Cardiac atrium fibroblast (primary cell): ENCODE data around the gene VKORC1. TPM values are rescaled to one million over a fixed set of nuclear protein-coding genes. Genes with fewer than 3 reads are reported as not detected.

ENCODE experiments used
- total RNA-seq: library from RNA; depleted of rRNA; stranded (reverse); fragments of >200 nt; gene quantifications from 2 replicates; pipeline ENCODE4 v1.2.3, GENCODE V29; 2015

The VKORC1 gene
- total RNA-seq, result 264 and 274 TPM in 2 replicates

GRCh38 chr16:31094424-31095120 lies at the start of gene VKORC1:
VKORC1 (minus strand) TSS chr16:31094797; CDS start chr16:31094729, 68 bp downstream.

GRCh38 chr16:31135535-31136286 lies 41.1 kb upstream of the VKORC1 start, which contains the start of gene PRSS8:
PRSS8 (minus strand) TSS chr16:31135727; CDS start chr16:31135498, 229 bp downstream.

GRCh38 chr16:31117384-31118222 lies 23.0 kb upstream of the VKORC1 start, which contains the start of gene KAT8:
KAT8 (plus strand) TSS chr16:31117664; CDS start chr16:31117682, 18 bp downstream.

GRCh38 chr16:31108035-31108793 lies 13.6 kb upstream of the VKORC1 start, which contains the start of gene BCKDK:
BCKDK (plus strand) TSS chr16:31108386; CDS start chr16:31109224, 838 bp downstream.

GRCh38 chr16:31088459-31089183 lies 6.0 kb downstream of the VKORC1 start, which contains the start of gene PRSS53:
PRSS53 (minus strand) TSS chr16:31088943; CDS start chr16:31088809, 134 bp downstream.

GRCh38 chr16:31073970-31074813 lies 20.4 kb downstream of the VKORC1 start, which contains the start of the genes ZNF646 and ZNF668:
ZNF646 (plus strand) TSS chr16:31074422; CDS start chr16:31076325, 1,903 bp downstream.
ZNF668 (minus strand) TSS chr16:31074240; CDS start chr16:31064459, 9,781 bp downstream.

Other genes starting within 250 kb of the VKORC1 start
- gene BCL7C, start 200.7 kb downstream of the VKORC1 start, total RNA-seq, result 39.0 and 40.1 TPM in 2 replicates
- 0.54 and 0.81 TPM in 2 replicates for gene CTF1, start 198.2 kb downstream of the VKORC1 start, total RNA-seq
- 15.2 and 21.5 TPM in 2 replicates for gene FBXL19, start 171.2 kb downstream of the VKORC1 start, total RNA-seq
- 23.8 and 44.4 TPM in 2 replicates for gene ORAI3, start 145.7 kb downstream of the VKORC1 start, total RNA-seq
- gene SETD1A, start 137.0 kb downstream of the VKORC1 start, total RNA-seq, result 3.1 and 4.5 TPM in 2 replicates
- 6.8 and 11.6 TPM in 2 replicates for gene HSD3B7, start 109.6 kb downstream of the VKORC1 start, total RNA-seq
- gene STX1B, start 84.2 kb downstream of the VKORC1 start, total RNA-seq, result 0.16 and 0.18 TPM in 2 replicates
- gene STX4, start 61.2 kb downstream of the VKORC1 start, total RNA-seq, result 22.9 and 25.9 TPM in 2 replicates
- gene ZNF668, start 20.6 kb downstream of the VKORC1 start, total RNA-seq, result 9.2 and 15.9 TPM in 2 replicates
- 12.6 and 24.2 TPM in 2 replicates for gene ZNF646, start 20.4 kb downstream of the VKORC1 start, total RNA-seq
- 2.6 and 6.1 TPM in 2 replicates for gene PRSS53, start 5.9 kb downstream of the VKORC1 start, total RNA-seq
- gene BCKDK, start 13.6 kb upstream of the VKORC1 start, total RNA-seq, result 80.5 and 118 TPM in 2 replicates
- gene KAT8, start 22.9 kb upstream of the VKORC1 start, total RNA-seq, result 17.3 and 29.5 TPM in 2 replicates
- not detected in 2 replicates for gene PRSS8, start 40.9 kb upstream of the VKORC1 start, total RNA-seq
- gene PRSS36, start 55.3 kb upstream of the VKORC1 start, total RNA-seq, result not detected in 2 replicates
- 34.0 and 54.2 TPM in 2 replicates for gene FUS, start 85.3 kb upstream of the VKORC1 start, total RNA-seq
- 43.1 and 57.0 TPM in 2 replicates for gene PYCARD, start 108.0 kb upstream of the VKORC1 start, total RNA-seq
- 0.54 TPM in 1 of 2 replicates, not detected in the other for gene TRIM72, start 119.3 kb upstream of the VKORC1 start, total RNA-seq
- gene PYDC1, start 122.3 kb upstream of the VKORC1 start, total RNA-seq, result not detected in 2 replicates
- not detected in 2 replicates for gene ITGAM, start 165.2 kb upstream of the VKORC1 start, total RNA-seq